HCT116 (cell line): Measurements from ENCODE around the gene PPFIBP1. TPM values are rescaled to one million over a fixed set of nuclear protein-coding genes. Genes with fewer than 3 reads are reported as not detected.

Source experiments
- ATAC-seq: fragments of 200-7000 bp; cut with Tn5 transposase; 2 replicates; pipeline ENCODE4 v1.9.1; 2020; ENCODE audit warnings: mild to moderate bottlenecking, moderate library complexity
- BruUV-seq: library from RNA; stranded (reverse); fragments of 400-500 nt; replicated peaks from 2 replicates; lab custom pipeline; 2021; lab: Mats Ljungman, UMichigan
- CTCF ChIA-PET: fragments of 300-600 bp; sonication (Branson Sonifier 250); formaldehyde crosslinking; loops from one replicate; lab custom pipeline; 2021; ENCODE audit warnings: antibody characterized with exemption; lab: Charles Lee
- POLR2A ChIA-PET: fragments of 300-600, 350-600 bp; sonication (Branson Sonifier 250); formaldehyde crosslinking; loops from one replicate; lab custom pipeline; 2021; ENCODE audit warnings: antibody characterized with exemption; lab: Charles Lee
- RAD21 ChIA-PET, 2 experiments: fragments of 300-600 bp; sonication (Branson Sonifier 250); formaldehyde crosslinking; loops; one replicate each; lab custom pipeline; 2023; ENCODE audit warnings: low total read pairs in 2 of 2; ENCODE audit not compliant: uncharacterized antibody in 2 of 2, unreplicated experiment in 2 of 2, low non-redundant PET in 1 of 2; lab: Charles Lee
- DNase-seq: peaks from one replicate; pipeline ENCODE4 v3.0.0-alpha.2; 2010; ENCODE audit warnings: low read depth, low spot score
- H2AFZ ChIP-seq: fragments of 200-600 bp; shearing (Covaris generic), sonication (generic); 2 replicates; pipeline ENCODE4 v1.6.1; 2017; ENCODE audit warnings: low read depth, mixed run types, mixed read lengths, antibody characterized with exemption, low read length; ENCODE audit not compliant: poor library complexity, severe bottlenecking
- H3K27ac ChIP-seq: 2 replicates; pipeline ENCODE4 v1.5.1; 2012; ENCODE audit warnings: low read depth, low read length
- H3K27me3 ChIP-seq: fragments of 200-600 bp; sonication (generic); 2 replicates; pipeline ENCODE4 v1.6.1; 2016; ENCODE audit warnings: mixed run types, low read length, mixed read lengths; ENCODE audit not compliant: insufficient read depth
- H3K36me3 ChIP-seq, 2 experiments: fragments of 200-500 bp in 1 of 2; fragments of 200-600 bp in 1 of 2; sonication (Bioruptor generic) in 1 of 2; sonication (generic) in 1 of 2; 2 replicates each; pipeline versions ENCODE4 v1.5.1 to v1.6.1; 2014 to 2016; ENCODE audit warnings: low read length in 2 of 2, inconsistent platforms in 1 of 2, mixed read lengths in 1 of 2, mixed run types in 1 of 2; ENCODE audit not compliant: insufficient read depth in 2 of 2, control insufficient read depth in 1 of 2
- H3K4me1 ChIP-seq, 2 experiments: fragments of 200-600 bp in 1 of 2; sonication (generic) in 1 of 2; 2 replicates each; pipeline versions ENCODE4 v1.5.1 to v1.6.1; 2012 to 2017; ENCODE audit warnings: low read length in 2 of 2, inconsistent platforms in 1 of 2, mild to moderate bottlenecking in 1 of 2, mixed read lengths in 1 of 2, mixed run types in 1 of 2, moderate library complexity in 1 of 2; ENCODE audit not compliant: insufficient read depth in 2 of 2, control insufficient read depth in 1 of 2
- H3K4me2 ChIP-seq: fragments of 200-600 bp; sonication (generic); 2 replicates; pipeline ENCODE4 v1.6.1; 2017; ENCODE audit warnings: mixed run types, low read length, mixed read lengths
- H3K4me3 ChIP-seq, 2 experiments: fragments of 200-600 bp in 1 of 2; sonication (generic) in 1 of 2; replicated peaks in 1 of 2; 2 replicates each; pipeline ENCODE4 v1.5.1; 2011 to 2016; ENCODE audit warnings: low read length in 2 of 2, control low read depth in 1 of 2, low read depth in 1 of 2, mild to moderate bottlenecking in 1 of 2, mixed read lengths in 1 of 2, mixed run types in 1 of 2
- H3K79me2 ChIP-seq: fragments of 200-600 bp; sonication (generic); 2 replicates; pipeline ENCODE4 v1.6.1; 2017; ENCODE audit warnings: mild to moderate bottlenecking, mixed run types, low read length, moderate library complexity, mixed read lengths; ENCODE audit not compliant: insufficient read depth
- H3K9ac ChIP-seq: fragments of 200-600 bp; sonication (generic); 2 replicates; pipeline ENCODE4 v1.6.1; 2016; ENCODE audit warnings: low read length, mixed read lengths
- H3K9me2 ChIP-seq: fragments of 200-600 bp; sonication (generic), shearing (Covaris generic); 2 replicates; pipeline ENCODE4 v1.6.1; 2017; ENCODE audit warnings: mixed run types, mild to moderate bottlenecking, moderate library complexity; ENCODE audit not compliant: insufficient read depth
- H3K9me3 ChIP-seq, 2 experiments: fragments of 200-500 bp in 1 of 2; fragments of 200-600 bp in 1 of 2; sonication (Bioruptor generic) in 1 of 2; sonication (generic) in 1 of 2; 2 replicates each; pipeline ENCODE4 v1.6.1; 2014 to 2017; ENCODE audit warnings: low read length in 2 of 2, mixed read lengths in 2 of 2, inconsistent platforms in 1 of 2, low read depth in 1 of 2, mild to moderate bottlenecking in 1 of 2, mixed run types in 1 of 2, moderate library complexity in 1 of 2; ENCODE audit not compliant: control insufficient read depth in 1 of 2, insufficient read depth in 1 of 2
- H4K20me1 ChIP-seq: fragments of 200-600 bp; sonication (generic), shearing (Covaris generic); 2 replicates; pipeline ENCODE4 v1.6.1; 2017; ENCODE audit warnings: mixed run types, mild to moderate bottlenecking, moderate library complexity; ENCODE audit not compliant: insufficient read depth
- CBX3 ChIP-seq: IDR thresholded peaks from 2 replicates; pipeline ENCODE4 v1.6.1; 2012; ENCODE audit warnings: low read depth
- CEBPB ChIP-seq: IDR thresholded peaks from 2 replicates; pipeline ENCODE4 v1.6.1; 2012; ENCODE audit warnings: low read depth
- CTCF ChIP-seq, 3 experiments: fragments of 200-600 bp in 1 of 3; sonication (generic) in 1 of 3; IDR thresholded peaks in 2 of 3; conservative IDR thresholded peaks in 1 of 3; 2 replicates each; pipeline ENCODE4 v1.5.1; 2012 to 2017; ENCODE audit warnings: low read depth in 2 of 3, low read length in 2 of 3, antibody characterized with exemption in 1 of 3, borderline replicate concordance in 1 of 3, control low read depth in 1 of 3, mild to moderate bottlenecking in 1 of 3, mixed read lengths in 1 of 3, mixed run types in 1 of 3, moderate library complexity in 1 of 3; ENCODE audit not compliant: insufficient read depth in 1 of 3
- EGR1 ChIP-seq: IDR thresholded peaks from 2 replicates; pipeline ENCODE4 v1.6.1; 2012; ENCODE audit warnings: low read depth
- ELF1 ChIP-seq: IDR thresholded peaks from 2 replicates; pipeline ENCODE4 v1.6.1; 2012; ENCODE audit warnings: low read depth, borderline replicate concordance
- EZH2 ChIP-seq: fragments of 200-600 bp; sonication (generic); IDR thresholded peaks from 2 replicates; pipeline ENCODE4 v1.6.1; 2017; ENCODE audit warnings: antibody characterized with exemption, mixed run types
- EZH2phosphoT487 ChIP-seq: fragments of 200-600 bp; IDR thresholded peaks from 2 replicates; pipeline ENCODE4 v1.6.1; 2018; ENCODE audit warnings: antibody characterized with exemption, borderline replicate concordance
- JUND ChIP-seq: IDR thresholded peaks from 2 replicates; pipeline ENCODE4 v1.6.1; 2012
- POLR2AphosphoS5 ChIP-seq: IDR thresholded peaks from 2 replicates; pipeline ENCODE4 v1.6.1; 2011; ENCODE audit warnings: mild to moderate bottlenecking, low read depth, low read length, moderate library complexity
- RAD21 ChIP-seq: IDR thresholded peaks from 2 replicates; pipeline ENCODE4 v1.6.1; 2012; ENCODE audit warnings: low read depth, mild to moderate bottlenecking
- SIN3A ChIP-seq: IDR thresholded peaks from 2 replicates; pipeline ENCODE4 v1.6.1; 2012; ENCODE audit warnings: low read depth
- SP1 ChIP-seq: IDR thresholded peaks from 2 replicates; pipeline ENCODE4 v1.6.1; 2012; ENCODE audit warnings: low read depth
- SRF ChIP-seq: IDR thresholded peaks from 2 replicates; pipeline ENCODE4 v1.6.1; 2012; ENCODE audit warnings: low read depth
- TCF7L2 ChIP-seq: IDR thresholded peaks from 2 replicates; pipeline ENCODE4 v1.7.0; 2011; ENCODE audit warnings: borderline replicate concordance, inconsistent platforms; ENCODE audit not compliant: insufficient read depth, insufficient read length; ENCODE audit errors: extremely low read depth
- YY1 ChIP-seq: IDR thresholded peaks from 2 replicates; pipeline ENCODE4 v1.6.1; 2011; ENCODE audit warnings: low read length, low read depth, moderate library complexity, mild to moderate bottlenecking; ENCODE audit not compliant: insufficient replicate concordance; ENCODE audit errors: extremely low read depth
- ZBTB33 ChIP-seq: IDR thresholded peaks from 2 replicates; pipeline ENCODE4 v1.6.1; 2011; ENCODE audit warnings: mild to moderate bottlenecking, low read length, moderate library complexity; ENCODE audit not compliant: insufficient replicate concordance; ENCODE audit errors: extremely low read depth
- ZFX ChIP-seq: fragments of 450-650 bp; IDR thresholded peaks from 2 replicates; pipeline ENCODE4 v1.6.1; 2017
- intact Hi-C: fragments of 100-400 bp; cut with micrococcal nuclease; formaldehyde crosslinking; loops from 2 replicates; pipeline ENCODE4 v1.10.0; 2022
- total RNA-seq: library from RNA; stranded (reverse); gene quantifications from one replicate; pipeline ENCODE4 v1.2.1, GENCODE V29; 2021; ENCODE audit not compliant: unreplicated experiment
- TF ChIP-seq, protein P1 (sequence below): IDR thresholded peaks from 2 replicates; pipeline ENCODE4 v1.6.1; 2012
- TF ChIP-seq, protein P2 (sequence below): IDR thresholded peaks from 2 replicates; pipeline ENCODE4 v1.6.1; 2012
- TF ChIP-seq, protein P3 (sequence below): IDR thresholded peaks from 2 replicates; pipeline ENCODE4 v1.6.1; 2012; ENCODE audit warnings: low read depth

Gene PPFIBP1
- total RNA-seq, 1 experiment from 2014 or later, result 102 TPM

- ChIA-PET POLR2A (interaction anchor here (0.5 kb wide), 1 partner anchor 59 kb away, joined by 3 read pairs; no protein-coding TSS in a partner anchor), CTCF (interaction anchor here (0.8 to 2.5 kb wide), 13 partner anchors 8 to 1229 kb away, joined by 3 to 25 read pairs (median 4); no protein-coding TSS in a partner anchor)
- ATAC-seq, result no peak
- Histone ChIP-seq H3K36me3 (peaks cover 20 to 25% of the 10 kb centered on the region in 2 experiments; a peak in 3 of 4 replicates), H3K4me3 (no peak overlapping the region), H4K20me1 (peaks cover 9% of the 10 kb centered on the region; the same call in 1 of the 2 replicates), H3K9me3 (no peaks in the 10 kb centered on the region), H3K9ac (no peak overlapping the region), H3K4me1 (no peaks in the 10 kb centered on the region), H3K9me2 (no peaks in the 10 kb centered on the region; the same call in 1 of the 2 replicates)
- intact Hi-C loops, result loop anchor here (1.0 to 2.0 kb wide), 6 partner anchors 88 to 1266 kb away; no protein-coding TSS in a partner anchor
- DNase-seq, result no peak
- TF ChIP-seq, protein P1, sequence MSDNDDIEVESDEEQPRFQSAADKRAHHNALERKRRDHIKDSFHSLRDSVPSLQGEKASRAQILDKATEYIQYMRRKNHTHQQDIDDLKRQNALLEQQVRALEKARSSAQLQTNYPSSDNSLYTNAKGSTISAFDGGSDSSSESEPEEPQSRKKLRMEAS, result no peak
- no peak for TF ChIP-seq CBX3
- no peak for TF ChIP-seq ELF1
- no peak for TF ChIP-seq SIN3A
- no peak for TF ChIP-seq CEBPB
- TF ChIP-seq, protein P2, sequence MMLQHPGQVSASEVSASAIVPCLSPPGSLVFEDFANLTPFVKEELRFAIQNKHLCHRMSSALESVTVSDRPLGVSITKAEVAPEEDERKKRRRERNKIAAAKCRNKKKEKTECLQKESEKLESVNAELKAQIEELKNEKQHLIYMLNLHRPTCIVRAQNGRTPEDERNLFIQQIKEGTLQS, result no peak
- TF ChIP-seq JUND, result no peak
- no peak for TF ChIP-seq SRF
- no peak for TF ChIP-seq POLR2AphosphoS5
- TF ChIP-seq EZH2, result no peak
- no peak for TF ChIP-seq RAD21
- TF ChIP-seq SP1, result no peak
- no peak for TF ChIP-seq EZH2phosphoT487
- TF ChIP-seq CTCF (IDR thresholded peaks at IDR 0.05 in 2 of 3, conservative IDR thresholded peaks at IDR 0.05 in 1 of 3; ENCODE audit: borderline replicate concordance in 1 of 3, insufficient read depth in 1 of 3, low read depth in 2 of 3, low read length in 2 of 3), result no peak
- TF ChIP-seq TCF7L2, result no peak
- no peak for TF ChIP-seq YY1
- TF ChIP-seq ZBTB33, result no peak
- TF ChIP-seq EGR1, result no peak
- TF ChIP-seq, protein P3, sequence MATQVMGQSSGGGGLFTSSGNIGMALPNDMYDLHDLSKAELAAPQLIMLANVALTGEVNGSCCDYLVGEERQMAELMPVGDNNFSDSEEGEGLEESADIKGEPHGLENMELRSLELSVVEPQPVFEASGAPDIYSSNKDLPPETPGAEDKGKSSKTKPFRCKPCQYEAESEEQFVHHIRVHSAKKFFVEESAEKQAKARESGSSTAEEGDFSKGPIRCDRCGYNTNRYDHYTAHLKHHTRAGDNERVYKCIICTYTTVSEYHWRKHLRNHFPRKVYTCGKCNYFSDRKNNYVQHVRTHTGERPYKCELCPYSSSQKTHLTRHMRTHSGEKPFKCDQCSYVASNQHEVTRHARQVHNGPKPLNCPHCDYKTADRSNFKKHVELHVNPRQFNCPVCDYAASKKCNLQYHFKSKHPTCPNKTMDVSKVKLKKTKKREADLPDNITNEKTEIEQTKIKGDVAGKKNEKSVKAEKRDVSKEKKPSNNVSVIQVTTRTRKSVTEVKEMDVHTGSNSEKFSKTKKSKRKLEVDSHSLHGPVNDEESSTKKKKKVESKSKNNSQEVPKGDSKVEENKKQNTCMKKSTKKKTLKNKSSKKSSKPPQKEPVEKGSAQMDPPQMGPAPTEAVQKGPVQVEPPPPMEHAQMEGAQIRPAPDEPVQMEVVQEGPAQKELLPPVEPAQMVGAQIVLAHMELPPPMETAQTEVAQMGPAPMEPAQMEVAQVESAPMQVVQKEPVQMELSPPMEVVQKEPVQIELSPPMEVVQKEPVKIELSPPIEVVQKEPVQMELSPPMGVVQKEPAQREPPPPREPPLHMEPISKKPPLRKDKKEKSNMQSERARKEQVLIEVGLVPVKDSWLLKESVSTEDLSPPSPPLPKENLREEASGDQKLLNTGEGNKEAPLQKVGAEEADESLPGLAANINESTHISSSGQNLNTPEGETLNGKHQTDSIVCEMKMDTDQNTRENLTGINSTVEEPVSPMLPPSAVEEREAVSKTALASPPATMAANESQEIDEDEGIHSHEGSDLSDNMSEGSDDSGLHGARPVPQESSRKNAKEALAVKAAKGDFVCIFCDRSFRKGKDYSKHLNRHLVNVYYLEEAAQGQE, result no peak
- TF ChIP-seq ZFX, result no peak
- TF ChIP-seq, all 23 proteins: peak for 0
- no TSS peak for BruUV-seq
- no peaks in the 10 kb centered on the region for H3K27me3 ChIP-seq
- H2AFZ ChIP-seq, result no peak overlapping the region
- no peak overlapping the region for H3K27ac ChIP-seq
- no peak overlapping the region for H3K4me2 ChIP-seq
- peaks cover 14% of the 10 kb centered on the region for H3K79me2 ChIP-seq
- RAD21 ChIA-PET, result interaction anchor here in 1 of 2 experiments (1.5 kb wide), 1 partner anchor 88 kb away, joined by 4 read pairs; no protein-coding TSS in a partner anchor
Observed at GRCh38 chr12:27733791-27734190, 209.8 kb downstream of the PPFIBP1 start.
